Measurements from ENCODE around the gene TCF7L1. TPM values are rescaled to one million over a fixed set of nuclear protein-coding genes. Genes with fewer than 3 reads are reported as not detected.

Gene TCF7L1
- polyA plus RNA-seq, 4 donors = 0.45 to 18.5 (median 3.2) TPM

DNA sequence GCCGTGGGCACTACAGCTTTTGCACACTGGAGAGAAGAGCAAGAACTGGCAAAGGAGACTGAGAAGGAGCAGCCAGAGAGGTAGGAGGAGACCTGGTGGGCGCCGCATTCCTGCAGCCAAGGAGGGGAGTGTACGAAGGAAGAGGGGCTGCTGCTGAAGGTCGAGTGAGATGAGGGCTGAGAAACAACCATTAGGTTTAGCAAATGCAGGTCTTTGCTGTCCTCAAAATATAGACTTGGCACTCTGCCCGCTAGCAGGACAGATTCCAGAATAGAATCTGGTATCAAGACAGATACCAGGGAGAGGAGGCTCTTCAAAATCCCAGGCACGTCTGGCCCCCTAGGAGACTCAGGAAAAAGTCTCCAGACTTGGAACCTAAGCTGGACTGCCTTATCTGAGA, 111.6 kb downstream of the TCF7L1 start:
- Histone ChIP-seq H3K36me3 (ENCODE audit: control insufficient read depth in 3 of 3, insufficient read depth in 2 of 3, low read depth in 1 of 3, low read length in 3 of 3) (no peaks in the 10 kb centered on the region), H3K4me1 (ENCODE audit: control insufficient read depth in 3 of 3, insufficient read depth in 2 of 3, low read depth in 1 of 3, low read length in 2 of 3) (peaks cover 0 to 18% (median 7%) of the 10 kb centered on the region in 3 donors), H3K9me3 (ENCODE audit: control insufficient read depth in 2 of 2, insufficient read depth in 1 of 2, low read depth in 1 of 2, low read length in 1 of 2) (no peaks in the 10 kb centered on the region), H3K27me3 (ENCODE audit: control insufficient read depth in 3 of 3, insufficient read depth in 3 of 3, low read length in 3 of 3) (no peaks in the 10 kb centered on the region), H3K27ac (ENCODE audit: low read depth in 1 of 3, low read length in 2 of 3) (no peak overlapping the region), H3K4me3 (ENCODE audit: low read depth in 1 of 3, low read length in 3 of 3) (no peak overlapping the region)
- no peak for DNase-seq
- WGBS, 3 donors = 74 to 76% (median 75%) methylated on average over 7 of the region's 7 CpGs
- no peak for FAIRE-seq

DNA sequence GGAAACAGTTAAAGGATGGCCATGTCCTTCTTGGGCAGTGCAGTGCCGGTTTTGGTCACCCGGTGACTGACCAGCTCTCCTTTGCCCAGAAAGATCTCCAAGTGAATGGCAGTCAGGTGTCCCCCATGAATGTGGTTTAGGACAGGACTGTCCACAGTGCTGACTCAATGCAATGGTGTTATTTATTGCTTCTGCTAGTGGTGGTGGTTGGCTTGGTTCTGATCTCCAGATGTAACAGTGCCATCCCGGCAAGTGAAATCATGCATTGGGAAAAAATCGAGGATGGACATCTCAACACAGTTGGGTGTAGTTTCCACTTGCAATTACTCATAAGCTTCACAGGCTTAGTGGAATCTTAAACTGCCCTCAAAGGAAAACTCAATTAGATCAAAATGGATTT, 112.7 kb downstream of the TCF7L1 start:
- FAIRE-seq (no peak), DNase-seq (no peak)
- Histone ChIP-seq H3K27ac (ENCODE audit: low read depth in 1 of 3, low read length in 2 of 3) (no peak overlapping the region), H3K4me3 (ENCODE audit: low read depth in 1 of 3, low read length in 3 of 3) (no peak overlapping the region), H3K4me1 (ENCODE audit: control insufficient read depth in 3 of 3, insufficient read depth in 2 of 3, low read depth in 1 of 3, low read length in 2 of 3) (peaks cover 0 to 22% (median 7%) of the 10 kb centered on the region in 3 donors), H3K36me3 (ENCODE audit: control insufficient read depth in 3 of 3, insufficient read depth in 2 of 3, low read depth in 1 of 3, low read length in 3 of 3) (no peaks in the 10 kb centered on the region), H3K9me3 (ENCODE audit: control insufficient read depth in 2 of 2, insufficient read depth in 1 of 2, low read depth in 1 of 2, low read length in 1 of 2) (no peaks in the 10 kb centered on the region), H3K27me3 (ENCODE audit: control insufficient read depth in 3 of 3, insufficient read depth in 3 of 3, low read length in 3 of 3) (no peaks in the 10 kb centered on the region)
- WGBS, 3 donors = 66 to 88% (median 82%) methylated on average over 4 of the region's 4 CpGs

DNA sequence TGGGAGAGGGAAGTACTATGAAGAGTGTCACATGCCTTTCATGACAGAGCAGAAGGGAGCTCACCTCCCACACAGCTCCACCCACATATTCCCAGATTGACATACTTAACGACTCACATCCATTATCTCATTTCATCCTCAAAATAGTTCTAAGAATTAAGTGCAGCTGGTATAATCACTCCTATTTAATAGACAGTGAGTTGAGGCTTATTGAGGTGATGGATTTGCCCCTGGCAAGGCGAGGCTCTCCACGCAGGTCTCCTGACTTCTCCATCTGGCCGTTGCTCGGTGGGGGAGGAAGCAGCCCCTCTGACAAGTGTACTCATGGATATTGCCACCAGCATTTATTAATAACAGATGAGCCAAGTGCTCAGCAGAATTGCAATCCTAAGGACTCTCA, 113.2 kb downstream of the TCF7L1 start:
- peaks cover 0 to 26% (median 7%) of the 10 kb centered on the region in 3 donors for H3K4me1 ChIP-seq (ENCODE audit: control insufficient read depth in 3 of 3, insufficient read depth in 2 of 3, low read depth in 1 of 3, low read length in 2 of 3)
- no peaks in the 10 kb centered on the region for H3K27me3 ChIP-seq (ENCODE audit: control insufficient read depth in 3 of 3, insufficient read depth in 3 of 3, low read length in 3 of 3)
- no peaks in the 10 kb centered on the region for H3K9me3 ChIP-seq (ENCODE audit: control insufficient read depth in 2 of 2, insufficient read depth in 1 of 2, low read depth in 1 of 2, low read length in 1 of 2)
- FAIRE-seq (no peak), DNase-seq (no peak)
- 72 to 77% (median 76%) methylated on average over 5 of the region's 5 CpGs for WGBS, 3 donors
- no peak overlapping the region for H3K27ac ChIP-seq (ENCODE audit: low read depth in 1 of 3, low read length in 2 of 3)
- no peak overlapping the region for H3K4me3 ChIP-seq (ENCODE audit: low read depth in 1 of 3, low read length in 3 of 3)
- no peaks in the 10 kb centered on the region for H3K36me3 ChIP-seq (ENCODE audit: control insufficient read depth in 3 of 3, insufficient read depth in 2 of 3, low read depth in 1 of 3, low read length in 3 of 3)

- Histone ChIP-seq H3K36me3 (ENCODE audit: control insufficient read depth in 3 of 3, insufficient read depth in 2 of 3, low read depth in 1 of 3, low read length in 3 of 3) (no peaks in the 10 kb centered on the region), H3K4me3 (ENCODE audit: low read depth in 1 of 3, low read length in 3 of 3) (no peak overlapping the region), H3K9me3 (ENCODE audit: control insufficient read depth in 2 of 2, insufficient read depth in 1 of 2, low read depth in 1 of 2, low read length in 1 of 2) (no peaks in the 10 kb centered on the region), H3K4me1 (ENCODE audit: control insufficient read depth in 3 of 3, insufficient read depth in 2 of 3, low read depth in 1 of 3, low read length in 2 of 3) (peaks cover 0 to 26% (median 7%) of the 10 kb centered on the region in 3 donors), H3K27me3 (ENCODE audit: control insufficient read depth in 3 of 3, insufficient read depth in 3 of 3, low read length in 3 of 3) (no peaks in the 10 kb centered on the region), H3K27ac (ENCODE audit: low read depth in 1 of 3, low read length in 2 of 3) (no peak overlapping the region)
- no peak for DNase-seq
- WGBS, 3 donors = 83 to 90% (median 85%) methylated on average over 8 of the region's 8 CpGs
- FAIRE-seq = no peak
Measured at GRCh38 chr2:85247610-85248009, 114.4 kb downstream of the TCF7L1 start.

DNA sequence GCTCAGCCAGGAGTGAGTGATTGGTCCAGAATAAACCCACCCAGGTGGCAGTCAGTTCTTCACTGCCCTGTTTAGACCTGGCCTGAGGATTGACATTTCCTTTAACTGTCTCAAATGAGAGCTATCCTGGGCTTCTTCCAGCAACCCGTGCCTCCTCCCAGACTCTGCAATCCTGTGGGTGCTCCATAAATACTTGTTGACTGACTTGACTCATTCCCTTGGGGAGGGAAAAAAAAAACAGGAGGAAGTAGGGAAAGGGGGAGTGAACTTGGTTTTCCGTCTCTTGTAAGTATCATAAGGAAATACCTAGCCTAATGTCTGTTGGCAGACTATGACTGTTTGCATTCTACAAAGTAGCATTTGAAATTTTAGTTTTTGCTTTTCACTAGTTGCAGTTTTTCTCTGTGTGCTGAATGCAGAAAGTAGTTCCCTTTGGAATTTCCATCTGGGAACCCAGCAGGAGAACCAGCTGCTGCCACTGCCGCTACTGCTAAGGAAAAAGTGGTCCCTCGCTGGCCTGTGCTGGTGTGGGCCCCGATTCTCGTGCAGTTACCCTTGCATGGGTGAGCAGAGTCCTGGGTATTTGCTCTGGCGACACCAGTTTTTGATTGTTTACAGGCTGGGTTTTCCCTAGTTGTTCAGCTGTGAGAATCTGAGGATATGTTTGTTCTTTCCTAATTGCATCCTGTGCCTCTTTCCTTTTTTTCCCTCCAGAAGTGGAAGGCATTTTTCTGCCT, 115.7 kb downstream of the TCF7L1 start:
- Histone ChIP-seq H3K4me1 (ENCODE audit: control insufficient read depth in 3 of 3, insufficient read depth in 2 of 3, low read depth in 1 of 3, low read length in 2 of 3) (peaks cover 0 to 28% (median 7%) of the 10 kb centered on the region in 3 donors), H3K27ac (ENCODE audit: low read depth in 1 of 3, low read length in 2 of 3) (peak overlapping the region in 2 of 3 donors; percentile 46 to 68), H3K27me3 (ENCODE audit: control insufficient read depth in 3 of 3, insufficient read depth in 3 of 3, low read length in 3 of 3) (no peaks in the 10 kb centered on the region), H3K4me3 (ENCODE audit: low read depth in 1 of 3, low read length in 3 of 3) (no peak overlapping the region), H3K9me3 (ENCODE audit: control insufficient read depth in 2 of 2, insufficient read depth in 1 of 2, low read depth in 1 of 2, low read length in 1 of 2) (no peaks in the 10 kb centered on the region), H3K36me3 (ENCODE audit: control insufficient read depth in 3 of 3, insufficient read depth in 2 of 3, low read depth in 1 of 3, low read length in 3 of 3) (no peaks in the 10 kb centered on the region)
- FAIRE-seq (no peak), DNase-seq (peak; percentile 55 to 65)
- WGBS, 3 donors = 47 to 67% (median 63%) methylated on average over 7 of the region's 7 CpGs

- Histone ChIP-seq H3K36me3 (ENCODE audit: control insufficient read depth in 3 of 3, insufficient read depth in 2 of 3, low read depth in 1 of 3, low read length in 3 of 3) (peaks cover 0 to 3% (median 0%) of the 10 kb centered on the region in 3 donors), H3K4me1 (ENCODE audit: control insufficient read depth in 3 of 3, insufficient read depth in 2 of 3, low read depth in 1 of 3, low read length in 2 of 3) (peaks cover 0 to 39% (median 7%) of the 10 kb centered on the region in 3 donors), H3K27me3 (ENCODE audit: control insufficient read depth in 3 of 3, insufficient read depth in 3 of 3, low read length in 3 of 3) (no peaks in the 10 kb centered on the region), H3K9me3 (ENCODE audit: control insufficient read depth in 2 of 2, insufficient read depth in 1 of 2, low read depth in 1 of 2, low read length in 1 of 2) (no peaks in the 10 kb centered on the region), H3K27ac (ENCODE audit: low read depth in 1 of 3, low read length in 2 of 3) (no peak overlapping the region), H3K4me3 (ENCODE audit: low read depth in 1 of 3, low read length in 3 of 3) (no peak overlapping the region)
- FAIRE-seq (no peak), DNase-seq (no peak)
- WGBS, 3 donors = 55 to 67% (median 63%) methylated on average over 2 of the region's 2 CpGs
Measured at GRCh38 chr2:85250045-85250444, 116.9 kb downstream of the TCF7L1 start.

- no peaks in the 10 kb centered on the region for H3K9me3 ChIP-seq (ENCODE audit: control insufficient read depth in 2 of 2, insufficient read depth in 1 of 2, low read depth in 1 of 2, low read length in 1 of 2)
- H3K4me3 ChIP-seq (ENCODE audit: low read depth in 1 of 3, low read length in 3 of 3) = no peak overlapping the region
- peaks cover 0 to 49% (median 7%) of the 10 kb centered on the region in 3 donors for H3K4me1 ChIP-seq (ENCODE audit: control insufficient read depth in 3 of 3, insufficient read depth in 2 of 3, low read depth in 1 of 3, low read length in 2 of 3)
- no peak for FAIRE-seq
- DNase-seq = no peak
- peaks cover 0 to 7% (median 0%) of the 10 kb centered on the region in 3 donors for H3K36me3 ChIP-seq (ENCODE audit: control insufficient read depth in 3 of 3, insufficient read depth in 2 of 3, low read depth in 1 of 3, low read length in 3 of 3)
- no peak overlapping the region for H3K27ac ChIP-seq (ENCODE audit: low read depth in 1 of 3, low read length in 2 of 3)
- 64 to 74% (median 69%) methylated on average over 3 of the region's 3 CpGs for WGBS, 3 donors
- no peaks in the 10 kb centered on the region for H3K27me3 ChIP-seq (ENCODE audit: control insufficient read depth in 3 of 3, insufficient read depth in 3 of 3, low read length in 3 of 3)
Measured at GRCh38 chr2:85251070-85251616, 118.0 kb downstream of the TCF7L1 start.

DNA sequence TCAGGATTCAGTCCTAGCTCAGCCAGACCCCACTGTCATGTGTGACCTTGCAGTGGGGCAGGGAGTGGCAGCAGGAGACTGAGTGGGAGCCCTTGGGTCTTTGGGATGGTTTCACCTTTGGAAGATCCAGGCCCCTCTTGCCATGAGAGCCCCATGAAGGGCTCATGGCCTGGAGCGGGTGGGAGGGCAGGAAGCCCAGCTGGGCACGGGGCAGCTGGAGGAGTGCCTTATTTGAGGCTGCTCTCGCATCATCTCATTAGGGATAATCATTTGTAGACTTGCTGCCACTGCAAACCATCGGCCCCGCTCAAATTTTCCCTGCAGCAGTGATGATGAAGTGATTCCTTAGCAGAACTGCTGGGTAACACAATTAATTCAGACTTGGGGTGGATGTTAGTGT, 120.7 kb downstream of the TCF7L1 start:
- Histone ChIP-seq H3K36me3 (ENCODE audit: control insufficient read depth in 3 of 3, insufficient read depth in 2 of 3, low read depth in 1 of 3, low read length in 3 of 3) (peaks cover 0 to 7% (median 0%) of the 10 kb centered on the region in 3 donors), H3K27ac (ENCODE audit: low read depth in 1 of 3, low read length in 2 of 3) (no peak overlapping the region), H3K4me1 (ENCODE audit: control insufficient read depth in 3 of 3, insufficient read depth in 2 of 3, low read depth in 1 of 3, low read length in 2 of 3) (peaks cover 0 to 58% (median 3%) of the 10 kb centered on the region in 3 donors), H3K4me3 (ENCODE audit: low read depth in 1 of 3, low read length in 3 of 3) (no peak overlapping the region), H3K9me3 (ENCODE audit: control insufficient read depth in 2 of 2, insufficient read depth in 1 of 2, low read depth in 1 of 2, low read length in 1 of 2) (no peaks in the 10 kb centered on the region), H3K27me3 (ENCODE audit: control insufficient read depth in 3 of 3, insufficient read depth in 3 of 3, low read length in 3 of 3) (no peaks in the 10 kb centered on the region)
- DNase-seq = no peak
- FAIRE-seq = no peak
- WGBS, 3 donors = 66 to 70% (median 68%) methylated on average over 5 of the region's 5 CpGs
